OCI-LY7 (cell line): ENCODE results near the gene METTL17. TPM values are rescaled to one million over a fixed set of nuclear protein-coding genes. Genes with fewer than 3 reads are reported as not detected.

ENCODE experiments used
- BruUV-seq: library from RNA; stranded (reverse); fragments of 400-500 nt; replicated peaks from 2 replicates; lab custom pipeline; 2021; lab: Mats Ljungman, UMichigan
- CTCF ChIA-PET: fragments of 300-600 bp; sonication (Branson Sonifier 250); formaldehyde crosslinking; loops from one replicate; lab custom pipeline; 2022; ENCODE audit warnings: antibody characterized with exemption; ENCODE audit not compliant: unreplicated experiment; lab: Charles Lee
- POLR2A ChIA-PET: fragments of 300-600 bp; sonication (Branson Sonifier 250); formaldehyde crosslinking; loops from one replicate; lab custom pipeline; 2022; ENCODE audit warnings: antibody characterized with exemption; lab: Charles Lee
- DNase-seq: peaks from one replicate; pipeline ENCODE4 v3.0.0-alpha.2; 2015; ENCODE audit warnings: low spot score
- H2AFZ ChIP-seq: fragments of 200-600 bp; sonication (generic), shearing (Covaris generic); 2 replicates; pipeline ENCODE4 v1.6.1; 2014; ENCODE audit warnings: mild to moderate bottlenecking, antibody characterized with exemption, low read length, moderate library complexity
- H3K27ac ChIP-seq: fragments of 200-600 bp; sonication (generic); 2 replicates; pipeline ENCODE4 v1.5.1; 2014; ENCODE audit warnings: mixed run types, low read depth, mild to moderate bottlenecking, moderate library complexity, low read length, inconsistent platforms; ENCODE audit not compliant: poor library complexity, severe bottlenecking
- H3K36me3 ChIP-seq: fragments of 200-600 bp; sonication (generic); 2 replicates; pipeline ENCODE4 v1.6.1; 2014; ENCODE audit warnings: mild to moderate bottlenecking, antibody characterized with exemption, low read length, moderate library complexity, mixed read lengths; ENCODE audit not compliant: insufficient read depth
- H3K4me1 ChIP-seq: fragments of 200-600 bp; sonication (generic); 2 replicates; pipeline ENCODE4 v1.5.1; 2014; ENCODE audit warnings: mild to moderate bottlenecking, low read length; ENCODE audit not compliant: insufficient read depth, poor library complexity, severe bottlenecking
- H3K4me2 ChIP-seq: fragments of 200-600 bp; sonication (generic); 2 replicates; pipeline ENCODE4 v1.6.1; 2014; ENCODE audit warnings: mild to moderate bottlenecking, low read length
- H3K4me3 ChIP-seq: fragments of 200-600 bp; sonication (generic); 2 replicates; pipeline ENCODE4 v1.5.1; 2014; ENCODE audit warnings: mild to moderate bottlenecking, low read depth, low read length; ENCODE audit not compliant: poor library complexity, severe bottlenecking
- H3K79me2 ChIP-seq: fragments of 200-600 bp; sonication (generic); 2 replicates; pipeline ENCODE4 v1.6.1; 2016; ENCODE audit warnings: low read depth, mild to moderate bottlenecking, low read length, moderate library complexity, mixed read lengths; ENCODE audit not compliant: insufficient read depth
- H3K9me2 ChIP-seq: fragments of 200-600 bp; sonication (generic); 2 replicates; pipeline ENCODE4 v1.6.1; 2016; ENCODE audit warnings: mild to moderate bottlenecking, low read length, mixed read lengths; ENCODE audit not compliant: insufficient read depth
- H3K9me3 ChIP-seq: fragments of 200-600 bp; sonication (generic); 2 replicates; pipeline ENCODE4 v1.6.1; 2014; ENCODE audit warnings: mild to moderate bottlenecking, mixed run types, low read length, mixed read lengths
- H4K20me1 ChIP-seq: fragments of 200-600 bp; sonication (generic); 2 replicates; pipeline ENCODE4 v1.6.1; 2014; ENCODE audit warnings: mild to moderate bottlenecking, antibody characterized with exemption, low read length, moderate library complexity, mixed read lengths; ENCODE audit not compliant: insufficient read depth
- CTCF ChIP-seq: fragments of 200-600 bp; sonication (generic); conservative IDR thresholded peaks from 2 replicates; pipeline ENCODE4 v1.5.1; 2014; ENCODE audit warnings: mild to moderate bottlenecking, antibody characterized with exemption, low read length, moderate library complexity, mixed read lengths
- EZH2phosphoT487 ChIP-seq: fragments of 200-600 bp; sonication (generic); IDR thresholded peaks from 2 replicates; pipeline ENCODE4 v1.6.1; 2018; ENCODE audit warnings: low read depth, borderline replicate concordance, mild to moderate bottlenecking, mixed run types, antibody characterized with exemption, low read length, moderate library complexity, mixed read lengths
- intact Hi-C: fragments of 100-400 bp; cut with micrococcal nuclease; formaldehyde crosslinking; loops from one replicate; pipeline ENCODE4 v1.10.0; 2022; ENCODE audit not compliant: unreplicated experiment
- total RNA-seq, 2 experiments: library from RNA; depleted of rRNA in 1 of 2; stranded (reverse); fragments of >200 nt in 1 of 2; shearing (Covaris generic) in 1 of 2; gene quantifications; 2 replicates each; pipeline ENCODE4 v1.2.3, GENCODE V29; 2014 to 2022

The METTL17 gene
- total RNA-seq, 2 experiments from 2014 or later, result 92.0 to 117 TPM

- Histone ChIP-seq H3K4me3 (no peak overlapping the region), H3K4me1 (no peaks in the 10 kb centered on the region), H4K20me1 (no peaks in the 10 kb centered on the region), H3K9me2 (no peaks in the 10 kb centered on the region), H2AFZ (no peak overlapping the region), H3K27ac (no peak overlapping the region), H3K79me2 (no peaks in the 10 kb centered on the region), H3K36me3 (no peaks in the 10 kb centered on the region), H3K9me3 (no peaks in the 10 kb centered on the region), H3K4me2 (no peak overlapping the region)
- no peak for TF ChIP-seq EZH2phosphoT487
- no peak for TF ChIP-seq CTCF
- POLR2A ChIA-PET, result interaction anchor here (0.6 kb wide), 1 partner anchor 38 kb away, joined by 3 read pairs; no protein-coding TSS in a partner anchor
- intact Hi-C loops, result no loop called here
- CTCF ChIA-PET, result interaction anchor here (2.2 kb wide), 1 partner anchor 18 kb away, joined by 10 read pairs; no protein-coding TSS in a partner anchor
- no TSS peak for BruUV-seq
- no peak for DNase-seq
Observed at GRCh38 chr14:21033133-21033698, 43.4 kb downstream of the METTL17 start.

DNA sequence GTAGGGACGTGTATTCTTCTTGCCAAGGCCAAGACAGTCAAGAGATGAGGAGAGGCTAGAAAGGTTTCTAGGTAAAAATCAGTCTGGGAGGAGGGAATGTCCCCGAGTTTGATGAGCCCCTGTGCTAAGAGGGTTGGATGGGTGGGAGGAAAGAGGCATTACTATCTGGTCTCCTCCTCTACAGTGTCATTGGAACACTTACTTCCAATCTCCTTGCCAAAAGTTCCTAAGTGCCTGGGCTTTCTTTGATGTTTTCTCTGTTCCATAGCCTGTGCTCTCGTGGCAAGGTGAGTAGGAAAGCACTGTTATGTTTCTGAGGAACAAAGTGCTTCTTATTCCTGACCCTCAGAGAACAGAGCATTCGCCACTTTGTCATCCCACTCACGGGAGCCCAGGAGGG, 44.9 kb downstream of the METTL17 start, which contains the start of gene RNASE13:
Gene RNASE13, minus strand, starts transcription at position 101 of the 400 bp plus-strand sequence. CDS start 519 bp downstream, outside the sequence.
- no peaks in the 10 kb centered on the region for H3K36me3 ChIP-seq
- H2AFZ ChIP-seq, result no peak within 1 kb of the TSS
- no peaks in the 10 kb centered on the region for H4K20me1 ChIP-seq
- POLR2A ChIA-PET, result no interaction called here
- TF ChIP-seq EZH2phosphoT487, result no peak
- TF ChIP-seq CTCF, result no peak
- H3K79me2 ChIP-seq, result no peaks in the 10 kb centered on the region
- no peak within 1 kb of the TSS for H3K4me3 ChIP-seq
- no peaks in the 10 kb centered on the region for H3K9me3 ChIP-seq
- H3K27ac ChIP-seq, result no peak within 1 kb of the TSS
- CTCF ChIA-PET, result no interaction called here
- H3K4me2 ChIP-seq, result no peak within 1 kb of the TSS
- no peaks in the 10 kb centered on the region for H3K4me1 ChIP-seq
- H3K9me2 ChIP-seq, result no peaks in the 10 kb centered on the region
- intact Hi-C loops, result no loop called here
- no TSS peak for BruUV-seq
- no peak for DNase-seq

DNA sequence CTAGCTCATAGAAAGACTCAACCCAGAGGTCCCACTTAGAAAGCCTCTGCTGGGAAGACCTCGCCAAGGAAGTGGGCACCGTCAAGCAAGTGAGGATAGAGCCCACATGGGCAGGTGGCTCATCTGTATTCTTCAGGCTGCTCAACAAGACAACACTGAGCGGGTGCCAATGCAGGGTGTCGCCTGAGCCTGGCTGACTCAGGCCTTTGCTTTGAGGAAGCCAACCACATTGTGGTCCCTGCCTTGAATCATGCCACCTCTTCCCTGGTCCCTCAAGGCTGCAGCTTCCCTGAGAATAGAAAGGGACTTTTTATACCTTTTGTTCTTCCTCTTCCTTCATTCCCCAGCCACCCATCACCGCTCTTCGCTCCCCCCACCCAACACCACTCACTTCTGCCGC, 47.0 kb downstream of the METTL17 start:
- no peak overlapping the region for H3K4me3 ChIP-seq
- no TSS peak for BruUV-seq
- H3K9me3 ChIP-seq, result no peaks in the 10 kb centered on the region
- H3K27ac ChIP-seq, result no peak overlapping the region
- H3K79me2 ChIP-seq, result no peaks in the 10 kb centered on the region
- H2AFZ ChIP-seq, result no peak overlapping the region
- H3K36me3 ChIP-seq, result no peaks in the 10 kb centered on the region
- CTCF ChIA-PET, result no interaction called here
- intact Hi-C loops, result no loop called here
- no peaks in the 10 kb centered on the region for H4K20me1 ChIP-seq
- H3K4me2 ChIP-seq, result no peak overlapping the region
- no peaks in the 10 kb centered on the region for H3K9me2 ChIP-seq
- no peak for TF ChIP-seq EZH2phosphoT487
- TF ChIP-seq CTCF, result no peak
- no peaks in the 10 kb centered on the region for H3K4me1 ChIP-seq
- no peak for DNase-seq
- POLR2A ChIA-PET, result no interaction called here
